AG04449 (cell line): ENCODE data around the gene GLIS2.

Experiments used
- CTCF ChIA-PET: fragments of 350-600 bp; formaldehyde crosslinking; extraction: SDS; loops from one replicate; lab custom pipeline; 2021; ENCODE audit warnings: antibody characterized with exemption; lab: Yijun Ruan, JAX
- POLR2A ChIA-PET: fragments of 400-600, 350-600 bp; formaldehyde crosslinking; extraction: SDS; loops from one replicate; lab custom pipeline; 2020; ENCODE audit warnings: antibody characterized with exemption, inconsistent platforms; lab: Yijun Ruan, JAX
- DNase-seq: peaks from one replicate; pipeline ENCODE4 v3.0.0-alpha.2; 2010; ENCODE audit warnings: low read depth, low spot score
- H3K4me3 ChIP-seq: 2 replicates; pipeline ENCODE4 v1.5.1; 2011; ENCODE audit warnings: low read depth, mild to moderate bottlenecking, control low read depth, low read length
- TF ChIP-seq, protein P1 (sequence below): IDR thresholded peaks from one replicate; pipeline ENCODE4 v1.5.1; 2011; ENCODE audit warnings: mild to moderate bottlenecking, moderate library complexity, low read length, control low read depth, inconsistent platforms; ENCODE audit not compliant: insufficient read depth; ENCODE audit errors: missing control alignments

The GLIS2 gene

DNA sequence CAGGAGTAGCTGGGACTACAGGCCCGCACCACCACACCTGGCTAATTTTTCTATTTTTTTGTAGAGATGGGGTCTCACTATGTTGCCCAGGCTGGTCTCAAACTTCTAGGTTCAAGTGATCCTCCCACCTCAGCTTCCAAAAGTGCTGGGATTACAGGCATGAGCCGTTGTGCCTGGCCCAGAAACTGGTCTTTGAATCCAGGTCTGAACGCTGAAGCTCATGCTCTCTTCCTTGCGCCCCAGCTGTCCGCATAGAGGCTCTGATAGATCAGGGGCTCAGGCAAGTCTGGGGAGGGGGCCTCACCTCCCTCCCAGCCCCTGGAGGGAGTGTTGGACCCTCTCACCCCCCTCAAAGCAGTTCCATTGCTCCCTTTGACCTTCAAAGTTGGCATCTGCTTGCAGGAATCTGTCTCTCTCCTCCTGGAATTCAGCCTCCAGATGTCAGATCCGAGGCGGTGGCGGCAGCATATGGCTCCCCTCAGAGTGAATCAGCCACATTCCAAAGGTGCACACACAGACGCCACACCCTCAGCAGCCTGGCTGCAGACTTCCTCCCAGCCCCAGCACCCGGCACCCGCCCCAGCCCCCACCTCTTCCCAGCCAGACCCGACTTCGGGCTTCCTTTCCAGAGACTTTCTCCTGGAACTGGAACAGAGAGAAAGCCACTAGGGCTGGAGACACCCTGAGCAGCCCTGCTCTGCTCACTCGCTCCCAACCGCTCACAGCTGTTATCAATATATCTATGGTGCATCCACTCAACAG lies 16.9 kb upstream of the GLIS2 start:
- TF ChIP-seq, protein P1, sequence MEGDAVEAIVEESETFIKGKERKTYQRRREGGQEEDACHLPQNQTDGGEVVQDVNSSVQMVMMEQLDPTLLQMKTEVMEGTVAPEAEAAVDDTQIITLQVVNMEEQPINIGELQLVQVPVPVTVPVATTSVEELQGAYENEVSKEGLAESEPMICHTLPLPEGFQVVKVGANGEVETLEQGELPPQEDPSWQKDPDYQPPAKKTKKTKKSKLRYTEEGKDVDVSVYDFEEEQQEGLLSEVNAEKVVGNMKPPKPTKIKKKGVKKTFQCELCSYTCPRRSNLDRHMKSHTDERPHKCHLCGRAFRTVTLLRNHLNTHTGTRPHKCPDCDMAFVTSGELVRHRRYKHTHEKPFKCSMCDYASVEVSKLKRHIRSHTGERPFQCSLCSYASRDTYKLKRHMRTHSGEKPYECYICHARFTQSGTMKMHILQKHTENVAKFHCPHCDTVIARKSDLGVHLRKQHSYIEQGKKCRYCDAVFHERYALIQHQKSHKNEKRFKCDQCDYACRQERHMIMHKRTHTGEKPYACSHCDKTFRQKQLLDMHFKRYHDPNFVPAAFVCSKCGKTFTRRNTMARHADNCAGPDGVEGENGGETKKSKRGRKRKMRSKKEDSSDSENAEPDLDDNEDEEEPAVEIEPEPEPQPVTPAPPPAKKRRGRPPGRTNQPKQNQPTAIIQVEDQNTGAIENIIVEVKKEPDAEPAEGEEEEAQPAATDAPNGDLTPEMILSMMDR: no peak
- POLR2A ChIA-PET: interaction anchor here (1.7 kb wide), 1 partner anchor 26 kb away, joined by 9 read pairs; the partner anchor contains the start of gene TFAP4
- CTCF ChIA-PET: interaction anchor here (1.2 to 6.3 kb wide), 7 partner anchors 9 to 104 kb away, joined by 3 to 55 read pairs (median 4); no protein-coding TSS in a partner anchor
- H3K4me3 ChIP-seq: peak overlapping the region; percentile 32
- no peak for DNase-seq

DNA sequence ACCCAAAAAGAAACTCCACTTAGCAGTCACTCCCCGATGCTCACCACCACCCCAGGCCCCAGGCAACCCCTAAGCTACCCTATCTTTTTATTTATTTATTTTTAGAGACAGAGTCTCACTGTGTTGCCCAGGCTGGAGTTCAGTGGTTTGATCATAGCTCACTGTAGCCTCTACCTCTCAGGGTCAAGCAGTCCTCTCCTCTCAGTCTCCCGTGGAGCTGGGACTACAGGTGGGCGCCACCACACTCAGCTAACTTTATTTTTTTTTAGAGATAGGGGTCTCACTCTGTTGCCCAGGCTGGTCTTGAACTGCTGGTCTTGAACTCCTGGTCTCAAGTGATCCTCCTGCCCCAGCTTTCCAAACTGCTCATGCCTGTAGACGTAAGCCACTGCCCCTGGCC lies 14.7 kb upstream of the GLIS2 start:
- TF ChIP-seq, protein P1: no peak
- no peak for DNase-seq
- H3K4me3 ChIP-seq: no peak overlapping the region
- ChIA-PET POLR2A (no interaction called here), CTCF (interaction anchor here (1.2 to 6.3 kb wide), 6 partner anchors 7 to 101 kb away, joined by 3 to 55 read pairs (median 4); no protein-coding TSS in a partner anchor)

DNA sequence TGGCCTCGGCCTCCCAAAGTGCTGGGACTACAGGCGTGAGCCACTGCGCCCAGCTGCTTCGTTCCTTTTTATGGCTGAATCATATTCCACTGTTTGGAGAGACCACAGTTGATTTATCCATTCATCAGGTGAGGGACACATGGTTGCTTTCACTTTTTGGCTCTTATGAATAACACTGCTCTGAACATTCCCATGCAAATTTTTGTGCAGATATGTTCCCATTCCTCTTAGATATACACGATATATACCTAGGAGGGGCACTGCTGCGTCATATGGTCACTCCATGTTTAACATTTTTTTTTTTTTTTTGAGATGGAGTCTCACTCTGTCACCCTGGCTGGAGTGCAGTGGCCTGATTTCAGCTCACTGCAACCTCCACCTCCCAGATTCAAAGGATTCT lies 13.9 kb upstream of the GLIS2 start:
- POLR2A ChIA-PET: no interaction called here
- DNase-seq: no peak
- CTCF ChIA-PET: interaction anchor here (0.8 to 6.3 kb wide), 5 partner anchors 7 to 100 kb away, joined by 3 to 55 read pairs (median 5); no protein-coding TSS in a partner anchor
- TF ChIP-seq, protein P1: no peak
- no peak overlapping the region for H3K4me3 ChIP-seq

DNA sequence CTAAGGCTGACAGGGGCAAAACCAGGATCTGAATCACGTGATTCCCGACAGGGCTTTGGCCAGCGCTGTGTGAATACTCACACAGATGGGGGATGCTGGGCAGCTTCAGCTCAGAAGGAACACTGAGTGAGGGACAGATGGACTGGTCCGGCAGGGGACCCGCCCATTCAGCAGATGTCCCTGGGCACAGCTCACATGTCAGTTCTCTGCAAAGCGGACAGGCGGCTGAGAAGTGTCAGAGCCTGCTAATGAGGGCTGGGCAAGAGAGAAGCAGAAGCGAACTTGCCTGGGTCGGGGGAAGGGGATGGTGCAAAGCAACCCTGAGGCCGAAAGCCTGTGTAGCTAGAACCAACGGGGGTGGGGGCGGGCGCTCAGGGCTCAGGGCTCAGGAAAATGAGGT lies 11.9 kb upstream of the GLIS2 start:
- ChIA-PET POLR2A (interaction anchor here (0.6 kb wide), 1 partner anchor 50 kb away, joined by 3 read pairs; no protein-coding TSS in a partner anchor), CTCF (interaction anchor here (0.6 to 7.3 kb wide), 7 partner anchors 14 to 595 kb away, joined by 3 to 44 read pairs (median 3); no protein-coding TSS in a partner anchor)
- TF ChIP-seq, protein P1: no peak
- DNase-seq: no peak
- H3K4me3 ChIP-seq: no peak overlapping the region

DNA sequence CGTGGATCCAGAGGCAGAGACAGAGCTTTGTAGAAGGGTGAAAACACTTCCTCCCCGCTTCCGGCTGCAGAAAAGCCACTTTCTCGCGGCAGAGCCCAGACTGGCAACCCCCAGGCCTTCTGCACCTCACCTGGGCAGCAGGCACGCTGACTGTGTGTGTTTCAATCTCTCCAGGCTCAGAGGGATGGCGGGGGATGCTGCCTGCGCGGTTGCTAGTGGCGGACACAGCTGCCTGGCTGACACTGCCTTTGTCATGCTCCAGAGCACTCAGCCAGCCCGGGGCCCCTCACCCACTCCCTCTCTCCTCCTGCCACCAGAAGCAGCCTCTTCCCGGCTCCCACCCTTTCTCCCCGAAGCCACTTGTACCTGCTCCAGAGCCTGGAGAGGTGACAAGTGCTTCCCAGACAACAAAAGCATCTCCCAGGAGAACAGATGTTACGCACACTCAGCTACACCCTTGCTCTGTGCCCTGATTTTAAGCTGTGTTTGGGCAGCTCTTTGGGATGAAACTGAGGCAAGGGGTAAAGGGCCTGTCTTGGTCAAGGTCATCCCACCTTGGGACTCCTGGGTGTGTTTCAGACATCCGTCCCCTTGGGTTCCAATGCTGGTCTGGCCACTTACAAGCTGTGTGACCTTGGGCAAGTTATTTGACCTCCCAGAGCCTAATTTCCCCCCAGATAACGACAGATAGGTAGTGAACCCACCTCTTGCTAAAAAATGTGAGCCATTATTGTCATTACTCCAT lies 9.2 kb upstream of the GLIS2 start:
- POLR2A ChIA-PET: no interaction called here
- DNase-seq: no peak
- TF ChIP-seq, protein P1: no peak
- CTCF ChIA-PET: interaction anchor here (0.6 to 7.3 kb wide), 8 partner anchors 8 to 96 kb away, joined by 3 to 55 read pairs (median 6); no protein-coding TSS in a partner anchor
- H3K4me3 ChIP-seq: peak overlapping the region; percentile 70
